Gastrocnemius medialis (tissue), 4 donors: ENCODE results near the gene EIF3D. TPM values are rescaled to one million over a fixed set of nuclear protein-coding genes. Genes with fewer than 3 reads are reported as not detected.

Experiments
- ATAC-seq, 2 donors: fragments of 150-250 bp; one replicate each; pipeline ENCODE4 v1.9.1; 2016
- DNase-seq, 2 donors: peaks; one replicate each; pipeline ENCODE4 v3.0.0-alpha.2; 2019
- H3K27ac ChIP-seq, 4 donors: fragments of 200-600 bp; sonication (generic); 1 replicate in 1 of 4; 2 replicates in 3 of 4; pipeline ENCODE4 v1.5.1; 2016 to 2018; ENCODE audit warnings: mild to moderate bottlenecking in 2 of 4, moderate library complexity in 1 of 4
- H3K27me3 ChIP-seq, 3 donors: fragments of 200-600 bp; sonication (generic) in 2 of 3; 1 replicate in 1 of 3; 2 replicates in 2 of 3; pipeline versions ENCODE4 v1.5.1 to v1.6.0; 2016 to 2019; ENCODE audit warnings: mild to moderate bottlenecking in 1 of 3, moderate library complexity in 1 of 3
- H3K36me3 ChIP-seq, 2 donors: fragments of 200-600 bp; sonication (generic) in 1 of 2; one replicate each; pipeline ENCODE4 v1.5.1; 2017 to 2018
- H3K4me1 ChIP-seq, 2 donors: fragments of 200-600 bp; sonication (generic) in 1 of 2; one replicate each; pipeline ENCODE4 v1.5.1; 2016 to 2017; ENCODE audit warnings: mild to moderate bottlenecking in 2 of 2
- H3K4me3 ChIP-seq, 4 donors: fragments of 200-600 bp; sonication (generic) in 3 of 4; 1 replicate in 1 of 4; 2 replicates in 3 of 4; pipeline ENCODE4 v1.5.1; 2016 to 2019; ENCODE audit warnings: mild to moderate bottlenecking in 2 of 4
- H3K9me3 ChIP-seq, 3 donors: fragments of 200-600 bp; sonication (generic) in 2 of 3; 1 replicate in 1 of 3; 2 replicates in 2 of 3; pipeline ENCODE4 v1.5.1; 2016 to 2019
- POLR2A ChIP-seq, 2 donors: fragments of 450-650 bp; IDR thresholded peaks; one replicate each; pipeline ENCODE4 v1.6.1; 2017; ENCODE audit warnings: antibody characterized with exemption in 2 of 2, mild to moderate bottlenecking in 2 of 2, moderate library complexity in 2 of 2
- in situ Hi-C, 4 donors: fragments of 200-750 bp; cut with MboI; loops; one replicate each; pipeline versions ENCODE4 v1.15.0 to v1.8.0; 2017; ENCODE audit warnings: low sequenced_read_pairs in 4 of 4
- intact Hi-C: fragments of 100-400 bp; cut with DNase I; formaldehyde crosslinking; loops from one replicate; pipeline ENCODE4 v1.15.1; 2023; ENCODE audit warnings: low total_unique reads
- total RNA-seq, 4 donors: library from RNA; depleted of rRNA; stranded (reverse); fragments of >200 nt; gene quantifications; one replicate each; pipeline versions ENCODE4 v1.1.0 to v1.2.3, GENCODE V29; 2016
- TF ChIP-seq, protein P1 (sequence below), 5 experiments: fragments of 450-650 bp in 3 of 5; fragments of 200-600 bp in 2 of 5; sonication (generic) in 2 of 5; IDR thresholded peaks in 4 of 5; conservative IDR thresholded peaks in 1 of 5; 1 replicate in 4 of 5; 2 replicates in 1 of 5; pipeline ENCODE4 v1.5.1; 2016 to 2019; ENCODE audit warnings: antibody characterized with exemption in 5 of 5, mild to moderate bottlenecking in 3 of 5, moderate library complexity in 3 of 5

The EIF3D gene
- total RNA-seq, 4 donors from 2014 or later = 208 to 319 (median 290) TPM

DNA sequence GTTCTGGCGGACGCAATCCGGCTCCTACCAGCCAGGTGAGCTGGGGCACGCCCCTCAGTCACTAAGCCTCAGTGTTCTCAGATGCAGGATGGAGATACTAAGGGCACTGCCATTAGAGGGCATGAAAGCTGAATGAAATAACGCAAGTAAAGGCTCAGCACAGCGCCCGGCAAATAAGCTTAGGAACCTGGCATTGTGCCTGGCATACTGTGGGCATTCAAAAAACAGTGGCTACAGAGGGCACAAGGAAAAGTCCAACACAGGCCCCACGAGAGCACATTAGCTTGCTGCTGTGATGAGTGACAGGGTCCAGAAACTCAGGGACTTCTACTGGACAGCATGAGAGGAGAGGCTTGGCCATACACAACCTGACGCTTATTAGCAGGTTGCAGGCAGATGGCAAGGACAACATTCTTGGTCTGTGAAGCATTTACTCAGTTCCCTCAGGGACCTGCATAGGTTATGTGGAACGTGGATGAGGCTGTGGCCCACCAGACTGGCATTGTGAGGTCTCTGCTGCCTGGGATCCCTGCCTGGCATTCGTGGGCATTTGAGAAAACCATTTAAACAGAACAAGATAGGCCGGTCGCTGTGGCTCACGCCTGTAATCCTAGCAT lies 59.8 kb downstream of the EIF3D start:
- in situ Hi-C loops = no loop called here
- Histone ChIP-seq H3K4me3 (no peak overlapping the region), H3K4me1 (peaks cover 53 to 57% of the 10 kb centered on the region in 2 donors), H3K9me3 (no peaks in the 10 kb centered on the region), H3K27ac (peak overlapping the region; percentile 91 to 98 (median 94)), H3K27me3 (no peaks in the 10 kb centered on the region), H3K36me3 (peaks cover 0 to 18% of the 10 kb centered on the region in 2 donors)
- ATAC-seq (no peak), DNase-seq (no peak)
- intact Hi-C loops = loop anchor here (5.0 to 10.0 kb wide), 4 partner anchors 152 to 1154 kb away; partner anchors contain the start of gene MB
- TF ChIP-seq, protein P1, sequence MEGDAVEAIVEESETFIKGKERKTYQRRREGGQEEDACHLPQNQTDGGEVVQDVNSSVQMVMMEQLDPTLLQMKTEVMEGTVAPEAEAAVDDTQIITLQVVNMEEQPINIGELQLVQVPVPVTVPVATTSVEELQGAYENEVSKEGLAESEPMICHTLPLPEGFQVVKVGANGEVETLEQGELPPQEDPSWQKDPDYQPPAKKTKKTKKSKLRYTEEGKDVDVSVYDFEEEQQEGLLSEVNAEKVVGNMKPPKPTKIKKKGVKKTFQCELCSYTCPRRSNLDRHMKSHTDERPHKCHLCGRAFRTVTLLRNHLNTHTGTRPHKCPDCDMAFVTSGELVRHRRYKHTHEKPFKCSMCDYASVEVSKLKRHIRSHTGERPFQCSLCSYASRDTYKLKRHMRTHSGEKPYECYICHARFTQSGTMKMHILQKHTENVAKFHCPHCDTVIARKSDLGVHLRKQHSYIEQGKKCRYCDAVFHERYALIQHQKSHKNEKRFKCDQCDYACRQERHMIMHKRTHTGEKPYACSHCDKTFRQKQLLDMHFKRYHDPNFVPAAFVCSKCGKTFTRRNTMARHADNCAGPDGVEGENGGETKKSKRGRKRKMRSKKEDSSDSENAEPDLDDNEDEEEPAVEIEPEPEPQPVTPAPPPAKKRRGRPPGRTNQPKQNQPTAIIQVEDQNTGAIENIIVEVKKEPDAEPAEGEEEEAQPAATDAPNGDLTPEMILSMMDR (IDR thresholded peaks at IDR 0.05 in 4 of 5, conservative IDR thresholded peaks at IDR 0.05 in 1 of 5) = no peak
- TF ChIP-seq POLR2A (IDR thresholded peaks at IDR 0.05) = no peak

DNA sequence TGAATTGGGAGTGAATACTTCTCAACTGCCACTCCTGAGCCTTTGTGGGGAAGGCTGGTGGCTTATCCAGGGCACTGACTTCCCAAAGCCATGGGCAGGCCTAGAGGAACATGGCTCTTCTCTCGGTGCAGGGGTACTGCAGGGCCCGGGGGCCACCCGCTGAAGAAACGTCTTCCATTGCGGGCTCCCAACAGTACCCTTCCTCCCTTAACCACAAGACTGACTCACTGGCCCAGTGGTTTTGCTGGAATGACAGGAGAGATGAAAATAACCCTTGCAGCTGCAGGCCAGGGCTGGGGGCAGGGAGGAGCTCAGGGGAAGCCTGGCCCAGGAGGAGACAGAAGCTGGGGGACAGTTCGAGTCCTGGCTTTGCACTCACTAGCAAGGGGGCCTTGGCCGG lies 61.0 kb downstream of the EIF3D start:
- H3K27ac ChIP-seq = peak overlapping the region; percentile 91 to 98 (median 94)
- DNase-seq (peak; percentile 82 to 87), ATAC-seq (peak; percentile 29 to 55)
- intact Hi-C loops = loop anchor here (5.0 to 10.0 kb wide), 4 partner anchors 151 to 1153 kb away; partner anchors contain the start of gene MB
- H3K27me3 ChIP-seq = no peaks in the 10 kb centered on the region
- no peak overlapping the region for H3K4me3 ChIP-seq
- TF ChIP-seq, protein P1 (IDR thresholded peaks at IDR 0.05 in 4 of 5, conservative IDR thresholded peaks at IDR 0.05 in 1 of 5) = no peak
- TF ChIP-seq POLR2A (IDR thresholded peaks at IDR 0.05) = peak; percentile 27 to 70
- H3K9me3 ChIP-seq = no peaks in the 10 kb centered on the region
- in situ Hi-C loops = no loop called here
- H3K4me1 ChIP-seq = peaks cover 66 to 67% of the 10 kb centered on the region in 2 donors
- H3K36me3 ChIP-seq = peaks cover 0 to 6% of the 10 kb centered on the region in 2 donors

DNA sequence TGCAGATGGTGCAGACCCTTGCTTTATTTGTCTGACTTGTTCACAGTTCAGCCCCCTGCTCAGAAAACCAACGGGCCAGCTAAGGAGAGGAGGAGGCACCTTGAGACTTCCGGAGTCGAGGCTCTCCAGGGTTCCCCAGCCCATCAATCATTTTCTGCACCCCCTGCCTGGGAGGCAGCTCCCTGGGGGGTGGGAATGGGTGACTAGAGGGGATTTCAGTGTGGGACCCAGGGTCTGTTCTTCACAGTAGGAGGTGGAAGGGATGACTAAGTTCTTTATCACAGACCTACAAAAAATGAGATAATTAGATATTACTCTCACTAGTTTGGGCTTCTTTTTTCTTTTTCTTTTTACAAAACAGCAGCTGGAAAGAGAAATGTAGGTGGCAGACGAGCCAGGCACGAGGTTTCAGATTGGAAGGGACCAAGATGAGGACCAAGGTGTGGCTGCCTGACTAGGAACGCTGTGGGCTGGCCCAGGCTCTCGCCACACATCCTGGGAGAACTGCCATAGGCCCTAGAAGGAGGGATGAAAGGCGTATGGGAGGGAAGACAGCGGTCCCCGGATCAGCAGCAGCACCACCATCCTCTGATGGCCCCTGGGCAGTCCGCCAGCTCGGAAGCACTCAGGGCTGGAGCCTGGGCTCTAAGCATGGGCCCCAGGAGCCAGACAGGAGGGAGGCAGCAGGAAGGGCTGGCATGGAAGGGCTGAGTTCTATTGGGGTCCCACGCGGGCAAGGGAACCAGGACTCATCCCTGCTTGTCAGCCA lies 61.7 kb downstream of the EIF3D start:
- ATAC-seq = no peak
- in situ Hi-C loops = no loop called here

DNA sequence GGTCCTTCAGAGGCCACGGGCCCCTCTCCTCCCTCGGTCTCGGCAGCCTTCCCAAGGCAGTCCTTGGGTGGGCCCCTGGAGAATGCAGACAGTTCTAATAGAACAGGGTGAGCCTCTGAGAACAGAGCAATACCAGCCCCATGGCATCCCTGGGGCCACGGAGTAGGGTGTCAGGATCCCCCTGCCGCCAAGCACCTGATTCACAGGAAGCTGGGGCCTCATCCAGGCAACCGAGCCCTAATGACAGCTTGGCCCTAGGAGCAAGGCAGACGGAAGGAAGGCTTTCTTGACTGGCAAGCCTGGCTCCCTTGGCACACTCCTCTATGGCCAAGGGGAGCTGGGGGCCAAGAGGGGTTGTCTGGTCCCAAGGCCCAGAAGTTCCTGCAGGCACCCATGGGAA lies 62.7 kb downstream of the EIF3D start:
- DNase-seq (no peak), ATAC-seq (no peak)
- in situ Hi-C loops (no loop called here), intact Hi-C loops (loop anchor here (1.0 to 10.0 kb wide), 5 partner anchors 78 to 1151 kb away; partner anchors contain the start of gene MB)
- TF ChIP-seq, protein P1 (IDR thresholded peaks at IDR 0.05 in 4 of 5, conservative IDR thresholded peaks at IDR 0.05 in 1 of 5) = no peak
- no peak for TF ChIP-seq POLR2A (IDR thresholded peaks at IDR 0.05)
- Histone ChIP-seq H3K27ac (peak overlapping the region; percentile 91 to 98 (median 94)), H3K4me1 (peaks cover 81 to 83% of the 10 kb centered on the region in 2 donors), H3K9me3 (no peaks in the 10 kb centered on the region), H3K4me3 (no peak overlapping the region), H3K27me3 (no peaks in the 10 kb centered on the region), H3K36me3 (no peaks in the 10 kb centered on the region)

More for the DNA sequence above, 61.7 kb downstream of the EIF3D start:
- H3K27me3 ChIP-seq = no peaks in the 10 kb centered on the region
- peaks cover 73% of the 10 kb centered on the region in 2 donors for H3K4me1 ChIP-seq
- H3K36me3 ChIP-seq = peaks cover 0 to under 1% of the 10 kb centered on the region in 2 donors
- DNase-seq = peak in 1 of 2 donors; percentile 44
- no peaks in the 10 kb centered on the region for H3K9me3 ChIP-seq
- H3K4me3 ChIP-seq = no peak overlapping the region
- TF ChIP-seq, protein P1 (IDR thresholded peaks at IDR 0.05 in 4 of 5, conservative IDR thresholded peaks at IDR 0.05 in 1 of 5) = no peak
- no peak for TF ChIP-seq POLR2A (IDR thresholded peaks at IDR 0.05)
- H3K27ac ChIP-seq = peak overlapping the region; percentile 91 to 98 (median 94)
- intact Hi-C loops = loop anchor here (5.0 to 10.0 kb wide), 4 partner anchors 150 to 1152 kb away; partner anchors contain the start of gene MB
